ENCODE measurements around the gene PIPOX.

GRCh38 chr17:29089601-29090044 is 46.7 kb downstream of the PIPOX start:
- TF ChIP-seq CTCF (IDR thresholded peaks at IDR 0.05) (no peak), POLR2A (IDR thresholded peaks at IDR 0.05) (no peak)
